A549 (cell line): Measurements from ENCODE around the gene CLASP1.

Source experiments
- POLR2A ChIP-seq: IDR thresholded peaks from 2 replicates; pipeline ENCODE4 v1.6.1; 2012; ENCODE audit warnings: mild to moderate bottlenecking, low read length
- TF ChIP-seq, protein P1 (sequence below): fragments of 200-600 bp; sonication (generic); IDR thresholded peaks from 2 replicates; pipeline ENCODE4 v1.6.1; 2016; ENCODE audit warnings: antibody characterized with exemption, mild to moderate bottlenecking, moderate library complexity

- TF ChIP-seq, protein P1, sequence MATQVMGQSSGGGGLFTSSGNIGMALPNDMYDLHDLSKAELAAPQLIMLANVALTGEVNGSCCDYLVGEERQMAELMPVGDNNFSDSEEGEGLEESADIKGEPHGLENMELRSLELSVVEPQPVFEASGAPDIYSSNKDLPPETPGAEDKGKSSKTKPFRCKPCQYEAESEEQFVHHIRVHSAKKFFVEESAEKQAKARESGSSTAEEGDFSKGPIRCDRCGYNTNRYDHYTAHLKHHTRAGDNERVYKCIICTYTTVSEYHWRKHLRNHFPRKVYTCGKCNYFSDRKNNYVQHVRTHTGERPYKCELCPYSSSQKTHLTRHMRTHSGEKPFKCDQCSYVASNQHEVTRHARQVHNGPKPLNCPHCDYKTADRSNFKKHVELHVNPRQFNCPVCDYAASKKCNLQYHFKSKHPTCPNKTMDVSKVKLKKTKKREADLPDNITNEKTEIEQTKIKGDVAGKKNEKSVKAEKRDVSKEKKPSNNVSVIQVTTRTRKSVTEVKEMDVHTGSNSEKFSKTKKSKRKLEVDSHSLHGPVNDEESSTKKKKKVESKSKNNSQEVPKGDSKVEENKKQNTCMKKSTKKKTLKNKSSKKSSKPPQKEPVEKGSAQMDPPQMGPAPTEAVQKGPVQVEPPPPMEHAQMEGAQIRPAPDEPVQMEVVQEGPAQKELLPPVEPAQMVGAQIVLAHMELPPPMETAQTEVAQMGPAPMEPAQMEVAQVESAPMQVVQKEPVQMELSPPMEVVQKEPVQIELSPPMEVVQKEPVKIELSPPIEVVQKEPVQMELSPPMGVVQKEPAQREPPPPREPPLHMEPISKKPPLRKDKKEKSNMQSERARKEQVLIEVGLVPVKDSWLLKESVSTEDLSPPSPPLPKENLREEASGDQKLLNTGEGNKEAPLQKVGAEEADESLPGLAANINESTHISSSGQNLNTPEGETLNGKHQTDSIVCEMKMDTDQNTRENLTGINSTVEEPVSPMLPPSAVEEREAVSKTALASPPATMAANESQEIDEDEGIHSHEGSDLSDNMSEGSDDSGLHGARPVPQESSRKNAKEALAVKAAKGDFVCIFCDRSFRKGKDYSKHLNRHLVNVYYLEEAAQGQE: no peak
- no peak for TF ChIP-seq POLR2A
Measured at GRCh38 chr2:121640380-121641316, 8.6 kb downstream of the CLASP1 start.
